Esophagus muscularis mucosa (tissue), 4 donors: Measurements from ENCODE around the gene FANCB.

Experiments used
- CTCF ChIP-seq, 3 experiments: fragments of 200-600 bp in 2 of 3; fragments of 450-650 bp in 1 of 3; sonication (generic) in 2 of 3; IDR thresholded peaks; one replicate each; pipeline ENCODE4 v1.5.1; 2017 to 2019; ENCODE audit warnings: antibody characterized with exemption in 3 of 3, mild to moderate bottlenecking in 2 of 3, moderate library complexity in 1 of 3
- EP300 ChIP-seq: sonication (generic); formaldehyde crosslinking; IDR thresholded peaks from one replicate; pipeline ENCODE4 v1.6.1; 2017; ENCODE audit warnings: antibody characterized with exemption
- POLR2A ChIP-seq: fragments of 450-650 bp; IDR thresholded peaks from one replicate; pipeline ENCODE4 v1.6.1; 2017; ENCODE audit warnings: antibody characterized with exemption, moderate library complexity, mild to moderate bottlenecking, low read depth

GRCh38 chrX:14817571-14817970 is 55.3 kb downstream of the FANCB start:
- no peak for TF ChIP-seq CTCF (IDR thresholded peaks at IDR 0.05)
- no peak for TF ChIP-seq POLR2A
- TF ChIP-seq EP300: no peak
